HepG2 (cell line): ENCODE measurements around the gene GUCY2F. TPM values are rescaled to one million over a fixed set of nuclear protein-coding genes. Genes with fewer than 3 reads are reported as not detected.

ENCODE experiments used
- ATAC-seq: fragments of 200-7000 bp; cut with Tn5 transposase; 3 replicates; pipeline ENCODE4 v1.9.1; 2020; ENCODE audit warnings: mild to moderate bottlenecking, moderate library complexity
- BruUV-seq: library from RNA; stranded (reverse); fragments of 400-500 nt; replicated peaks from 2 replicates; lab custom pipeline; 2021; lab: Mats Ljungman, UMichigan
- CTCF ChIA-PET: fragments of 300-600 bp; formaldehyde crosslinking; extraction: SDS; loops from one replicate; lab custom pipeline; 2021; ENCODE audit warnings: low total read pairs, inconsistent platforms, low intra/inter-chr PET ratio; lab: Yijun Ruan, JAX
- POLR2A ChIA-PET: fragments of 350-600 bp; sonication (Branson Sonifier 250); formaldehyde crosslinking; loops from one replicate; lab custom pipeline; 2020; ENCODE audit warnings: antibody characterized with exemption, inconsistent platforms; lab: Yijun Ruan, JAX
- DNase-seq: peaks from one replicate; pipeline ENCODE4 v3.0.0-alpha.2; 2015; ENCODE audit warnings: low spot score
- FAIRE-seq: peaks from 3 replicates; lab custom pipeline; 2011; peaks lifted over from hg19 to GRCh38; lab: Jason Lieb, UNC
- H2AFZ ChIP-seq: one replicate; pipeline ENCODE4 v1.6.1; 2011; ENCODE audit warnings: low read length, inconsistent platforms
- H3K27ac ChIP-seq: fragments of 300-600 bp; 3 replicates; pipeline ENCODE4 v1.8.0; 2011; ENCODE audit warnings: mixed run types, mild to moderate bottlenecking, mixed read lengths, low read length, inconsistent platforms; ENCODE audit not compliant: insufficient read depth; ENCODE audit errors: extremely low read length
- H3K27me3 ChIP-seq, 2 experiments: fragments of 200-600 bp in 1 of 2; 2 replicates in 1 of 2; 3 replicates in 1 of 2; pipeline versions ENCODE4 v1.6.0 to v1.8.0; 2011; ENCODE audit warnings: low read length in 2 of 2, mild to moderate bottlenecking in 2 of 2, moderate library complexity in 2 of 2, inconsistent platforms in 1 of 2; ENCODE audit not compliant: insufficient read depth in 2 of 2, control insufficient read depth in 1 of 2
- H3K36me3 ChIP-seq, 2 experiments: fragments of 200-600 bp in 1 of 2; replicated peaks in 1 of 2; 2 replicates in 1 of 2; 3 replicates in 1 of 2; pipeline versions ENCODE4 v1.5.1 to v1.8.0; 2011; ENCODE audit warnings: low read length in 2 of 2, inconsistent platforms in 1 of 2; ENCODE audit not compliant: insufficient read depth in 2 of 2, control insufficient read depth in 1 of 2
- H3K4me1 ChIP-seq: 2 replicates; pipeline ENCODE4 v1.5.1; 2012; ENCODE audit warnings: low read length, inconsistent platforms; ENCODE audit not compliant: insufficient read depth
- H3K4me2 ChIP-seq: 2 replicates; pipeline ENCODE4 v1.6.0; 2011; ENCODE audit warnings: low read depth, low read length, inconsistent platforms
- H3K4me3 ChIP-seq, 3 experiments: fragments of 200-600 bp in 1 of 3; sonication (generic), shearing (Covaris generic) in 1 of 3; replicated peaks in 1 of 3; 2 replicates each; pipeline ENCODE4 v1.5.1; 2011 to 2016; ENCODE audit warnings: low read length in 3 of 3, inconsistent platforms in 2 of 3, low read depth in 2 of 3, mild to moderate bottlenecking in 2 of 3, control low read depth in 1 of 3, mixed read lengths in 1 of 3; ENCODE audit not compliant: insufficient read depth in 1 of 3
- H3K79me2 ChIP-seq: one replicate; pipeline ENCODE4 v1.6.1; 2011; ENCODE audit warnings: low read length, inconsistent platforms; ENCODE audit not compliant: insufficient read depth
- H3K9ac ChIP-seq: 2 replicates; pipeline ENCODE4 v1.6.0; 2011; ENCODE audit warnings: mild to moderate bottlenecking, low read depth, low read length, inconsistent platforms; ENCODE audit not compliant: insufficient read depth
- H3K9me3 ChIP-seq: 2 replicates; pipeline ENCODE4 v1.5.1; 2012; ENCODE audit warnings: mild to moderate bottlenecking, low read length
- H4K20me1 ChIP-seq: 2 replicates; pipeline ENCODE4 v1.6.0; 2011; ENCODE audit warnings: inconsistent platforms, mild to moderate bottlenecking, low read length, moderate library complexity; ENCODE audit not compliant: insufficient read depth
- AGO2 ChIP-seq: fragments of 200-400 bp; formaldehyde crosslinking; optimal IDR thresholded peaks from 2 replicates; pipeline ENCODE3; 2017; ENCODE audit warnings: mild to moderate bottlenecking, low read depth, low read length, moderate library complexity
- ASH2L ChIP-seq: fragments of 300-600, 200-600 bp; sonication (generic); IDR thresholded peaks from 2 replicates; pipeline ENCODE4 v1.7.0; 2017; ENCODE audit warnings: low read depth, mild to moderate bottlenecking, moderate library complexity, mixed read lengths, low read length; ENCODE audit not compliant: insufficient read length
- ATF7 ChIP-seq, 2 experiments: fragments of 450-650 bp in 1 of 2; sonication (generic) in 1 of 2; formaldehyde crosslinking in 1 of 2; IDR thresholded peaks; 2 replicates each; pipeline versions ENCODE4 v1.4.0 to v1.6.1; 2016 to 2020; ENCODE audit warnings: antibody characterized with exemption in 1 of 2, mild to moderate bottlenecking in 1 of 2, missing genetic modification reagents in 1 of 2
- BCL6 ChIP-seq: IDR thresholded peaks from 2 replicates; pipeline ENCODE4 v1.6.1; 2016; ENCODE audit warnings: missing genetic modification reagents, missing compliant biosample characterization
- HNF1B ChIP-seq: sonication (generic); formaldehyde crosslinking; IDR thresholded peaks from 2 replicates; pipeline ENCODE4 v1.5.1; 2020; ENCODE audit warnings: mild to moderate bottlenecking, moderate library complexity, missing genetic modification reagents
- NFIB ChIP-seq: sonication (generic); formaldehyde crosslinking; IDR thresholded peaks from 2 replicates; pipeline ENCODE4 v1.9.0; 2021; ENCODE audit warnings: missing genetic modification reagents, mild to moderate bottlenecking, borderline replicate concordance
- SNRNP70 ChIP-seq: fragments of 200-400 bp; formaldehyde crosslinking; IDR thresholded peaks from 2 replicates; pipeline ENCODE4 v1.6.1; 2017; ENCODE audit warnings: mild to moderate bottlenecking, low read depth, low read length, moderate library complexity
- STAG1 ChIP-seq: sonication (generic); formaldehyde crosslinking; IDR thresholded peaks from 2 replicates; pipeline ENCODE4 v1.4.0; 2020; ENCODE audit warnings: missing genetic modification reagents
- ZFP36L1 ChIP-seq: sonication (generic); formaldehyde crosslinking; IDR thresholded peaks from 2 replicates; pipeline ENCODE4 v1.8.0; 2022; ENCODE audit warnings: mild to moderate bottlenecking, missing genetic modification reagents, moderate library complexity
- ZNF142 ChIP-seq: sonication (generic); formaldehyde crosslinking; IDR thresholded peaks from 2 replicates; pipeline ENCODE4 v1.4.0; 2020; ENCODE audit warnings: missing genetic modification reagents
- WGBS: methylation state at CpG from one replicate; pipeline ENCODE4 v1.1.6; 2017; ENCODE audit warnings: low lambda C conversion rate; 5-methylcytosine and 5-hydroxymethylcytosine counted together
- in situ Hi-C: cut with HindIII; loops from 2 replicates; pipeline ENCODE4 v1.10.0; 2017; ENCODE audit warnings: low pct_unique_long_range_greater_than_20kb; ENCODE audit not compliant: extremely low pct_ligation_motif_present
- intact Hi-C: fragments of 100-400 bp; cut with micrococcal nuclease; formaldehyde crosslinking; loops from one replicate; pipeline ENCODE4 v1.10.0; 2022; ENCODE audit not compliant: unreplicated experiment
- polyA plus RNA-seq, 8 experiments: library from polyadenylated mRNA; depleted of rRNA in 3 of 8; stranded (reverse) in 7 of 8; unstranded in 1 of 8; fragments of >200 nt; fragmentation: Illumina TruSeq in 4 of 8; extraction: Trizol in 4 of 8; gene quantifications; 2 replicates each; pipeline versions ENCODE4 v1.2.1 to v1.2.3, GENCODE V29; 2011 to 2016; ENCODE audit warnings: low read depth in 4 of 8, missing spikeins in 1 of 8, mixed read lengths in 1 of 8; ENCODE audit not compliant: insufficient read depth in 1 of 8
- total RNA-seq, 5 experiments: library from RNA; depleted of rRNA; stranded (reverse); fragments of >200 nt; fragmentation: Illumina TruSeq; extraction: Trizol; gene quantifications; 2 replicates each; pipeline ENCODE4 v1.2.3, GENCODE V29; 2016; ENCODE audit warnings: low read depth in 1 of 5

GUCY2F gene
- total and polyA plus RNA-seq, 2 of the 13 experiments (the other 11 are each of a cell fraction or from before 2014, with no cell fraction given) = 0.03 TPM; not detected in 1

- no peaks in the 10 kb centered on the region for H3K36me3 ChIP-seq
- POLR2A ChIA-PET = no interaction called here
- no peaks in the 10 kb centered on the region for H4K20me1 ChIP-seq
- in situ Hi-C loops (no loop called here), intact Hi-C loops (no loop called here)
- H3K9me3 ChIP-seq = no peaks in the 10 kb centered on the region
- H2AFZ ChIP-seq = no peak overlapping the region
- ATAC-seq = no peak
- TF ChIP-seq ATF7 (IDR thresholded peaks at IDR 0.05) (peak; percentile 60; the same call in 1 of the 2 replicates), ATF7 (CRISPR knock-in tag; IDR thresholded peaks at IDR 0.05) (no peak), ZFP36L1 (no peak), ASH2L (no peak)
- BruUV-seq = no TSS peak
- H3K4me3 ChIP-seq = no peak overlapping the region
- no peak for FAIRE-seq
- H3K79me2 ChIP-seq = no peaks in the 10 kb centered on the region
- no peaks in the 10 kb centered on the region for H3K27me3 ChIP-seq
- CTCF ChIA-PET = no interaction called here
- no peaks in the 10 kb centered on the region for H3K4me1 ChIP-seq
- H3K9ac ChIP-seq = no peak overlapping the region
- DNase-seq = no peak
- H3K4me2 ChIP-seq = no peak overlapping the region
- H3K27ac ChIP-seq = no peak overlapping the region
- WGBS = 0% methylated on average over 2 of the region's 2 CpGs
These were observed 18.1 kb downstream of the GUCY2F start for GRCh38 chrX:109463784-109464183.

GRCh38 chrX:109448282-109448938 is 33.5 kb downstream of the GUCY2F start:
- H3K4me2 ChIP-seq = no peak overlapping the region
- no peaks in the 10 kb centered on the region for H3K79me2 ChIP-seq
- no peak overlapping the region for H3K27ac ChIP-seq
- FAIRE-seq (no peak), ATAC-seq (no peak), DNase-seq (no peak)
- H3K4me3 ChIP-seq = no peak overlapping the region
- H4K20me1 ChIP-seq = no peaks in the 10 kb centered on the region
- no peaks in the 10 kb centered on the region for H3K27me3 ChIP-seq
- ChIA-PET POLR2A (no interaction called here), CTCF (no interaction called here)
- intact Hi-C loops (no loop called here), in situ Hi-C loops (no loop called here)
- no peaks in the 10 kb centered on the region for H3K4me1 ChIP-seq
- BruUV-seq = no TSS peak
- no peaks in the 10 kb centered on the region for H3K36me3 ChIP-seq
- no peak overlapping the region for H3K9ac ChIP-seq
- 2% methylated on average over 3 of the region's 3 CpGs for WGBS
- no peak overlapping the region for H2AFZ ChIP-seq
- no peaks in the 10 kb centered on the region for H3K9me3 ChIP-seq
- no peak for TF ChIP-seq SNRNP70
- TF ChIP-seq BCL6 (CRISPR knock-in tag) = no peak
- TF ChIP-seq AGO2 = no peak
- TF ChIP-seq NFIB (CRISPR knock-in tag) = no peak
- no peak for TF ChIP-seq HNF1B (CRISPR knock-in tag)
- TF ChIP-seq STAG1 = no peak
- no peak for TF ChIP-seq ZNF142 (CRISPR knock-in tag)
